ENCODE data around the gene SPN. TPM values are rescaled to one million over a fixed set of nuclear protein-coding genes. Genes with fewer than 3 reads are reported as not detected.

Gene SPN
- total RNA-seq, 5 donors from 2014 or later (not counting 1 experiment from before 2014, with no cell fraction given): 124 to 172 (median 161) TPM

- Histone ChIP-seq H3K4me1 (ENCODE audit: control insufficient read depth in 1 of 2, extremely low read depth in 1 of 2, insufficient read depth in 2 of 2, low read length in 2 of 2) (peaks cover 11 to 22% of the 10 kb centered on the region in 2 experiments), H3K9me3 (no peaks in the 10 kb centered on the region), H3K27ac (ENCODE audit: low read length) (no peak overlapping the region), H3K36me3 (ENCODE audit: control insufficient read depth in 2 of 2, extremely low read depth in 1 of 2, insufficient read depth in 1 of 2, low read length in 1 of 2) (no peaks in the 10 kb centered on the region), H3K4me3 (ENCODE audit: control insufficient read depth in 1 of 2, extremely low read depth in 1 of 2, low read length in 1 of 2) (no peak overlapping the region), H3K27me3 (replicated peaks in 1 of 2; ENCODE audit: control insufficient read depth in 2 of 2, extremely low read depth in 1 of 2, insufficient read depth in 2 of 2, low read length in 1 of 2) (no peaks in the 10 kb centered on the region)
- no peak for DNase-seq
- ChIA-PET CTCF (interaction anchor here in 1 of 2 donors (0.6 kb wide), 1 partner anchor 138 kb away, joined by 3 read pairs; no protein-coding TSS in a partner anchor), POLR2A (interaction anchor here (0.6 to 0.7 kb wide), 2 partner anchors 17 to 83 kb away, joined by 3 to 4 read pairs; no protein-coding TSS in a partner anchor)
- Mint-ChIP-seq H3K4me1 (peaks cover 15 to 22% (median 21%) of the 10 kb centered on the region in 3 donors), H3K27me3 (no peaks in the 10 kb centered on the region), H3K9me3 (no peaks in the 10 kb centered on the region), H3K36me3 (no peaks in the 10 kb centered on the region), H3K4me3 (no peak overlapping the region), H3K27ac (no peak overlapping the region)
- ATAC-seq (replicated peaks in 1 of 4): no peak
- 93% methylated on average over 15 of the region's 21 CpGs for WGBS (ENCODE audit: insufficient coverage)
These were observed 33.9 kb downstream of the SPN start for GRCh38 chr16:29696881-29697331.

DNA sequence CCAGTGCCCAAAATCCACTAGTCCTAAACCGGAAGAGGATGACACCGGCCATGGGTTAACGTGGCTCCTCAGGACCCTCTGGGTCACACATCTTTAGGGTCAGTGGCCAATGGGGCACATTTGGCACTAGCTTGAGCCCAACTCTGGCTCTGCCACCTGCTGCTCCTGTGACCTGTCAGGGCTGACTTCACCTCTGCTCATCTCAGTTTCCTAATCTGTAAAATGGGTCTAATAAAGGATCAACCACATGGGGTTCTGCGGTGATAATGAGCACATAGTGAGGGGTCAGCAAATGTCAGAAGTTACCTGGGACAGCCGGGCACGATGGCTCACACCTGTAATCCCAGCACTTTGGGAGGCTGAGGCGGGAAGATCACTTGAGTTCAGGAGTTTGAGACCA, 34.3 kb downstream of the SPN start:
- H3K4me1 ChIP-seq (ENCODE audit: control insufficient read depth in 1 of 2, extremely low read depth in 1 of 2, insufficient read depth in 2 of 2, low read length in 2 of 2): peaks cover 16 to 25% of the 10 kb centered on the region in 2 experiments
- no peaks in the 10 kb centered on the region for H3K27me3 Mint-ChIP-seq
- H3K27ac Mint-ChIP-seq: no peak overlapping the region
- H3K27me3 ChIP-seq (replicated peaks in 1 of 2; ENCODE audit: control insufficient read depth in 2 of 2, extremely low read depth in 1 of 2, insufficient read depth in 2 of 2, low read length in 1 of 2): no peaks in the 10 kb centered on the region
- H3K4me1 Mint-ChIP-seq: peaks cover 19 to 27% (median 25%) of the 10 kb centered on the region in 3 donors
- H3K27ac ChIP-seq (ENCODE audit: low read length): no peak overlapping the region
- 92% methylated on average over 2 of the region's 7 CpGs for WGBS (ENCODE audit: insufficient coverage)
- ChIA-PET CTCF (interaction anchor here in 1 of 2 donors (0.6 kb wide), 1 partner anchor 137 kb away, joined by 3 read pairs; no protein-coding TSS in a partner anchor), POLR2A (interaction anchor here in 1 of 2 donors (0.6 kb wide), 1 partner anchor 84 kb away, joined by 3 read pairs; no protein-coding TSS in a partner anchor)
- no peaks in the 10 kb centered on the region for H3K36me3 ChIP-seq (ENCODE audit: control insufficient read depth in 2 of 2, extremely low read depth in 1 of 2, insufficient read depth in 1 of 2, low read length in 1 of 2)
- no peaks in the 10 kb centered on the region for H3K36me3 Mint-ChIP-seq
- H3K4me3 Mint-ChIP-seq: no peak overlapping the region
- H3K9me3 ChIP-seq: no peaks in the 10 kb centered on the region
- DNase-seq: no peak
- no peaks in the 10 kb centered on the region for H3K9me3 Mint-ChIP-seq
- no peak for ATAC-seq (replicated peaks in 1 of 4)
- H3K4me3 ChIP-seq (ENCODE audit: control insufficient read depth in 1 of 2, extremely low read depth in 1 of 2, low read length in 1 of 2): no peak overlapping the region

- Mint-ChIP-seq H3K27ac (no peak overlapping the region), H3K4me3 (no peak overlapping the region), H3K36me3 (no peaks in the 10 kb centered on the region), H3K27me3 (no peaks in the 10 kb centered on the region), H3K4me1 (peaks cover 26 to 34% (median 31%) of the 10 kb centered on the region in 3 donors), H3K9me3 (no peaks in the 10 kb centered on the region)
- Histone ChIP-seq H3K4me1 (ENCODE audit: control insufficient read depth in 1 of 2, extremely low read depth in 1 of 2, insufficient read depth in 2 of 2, low read length in 2 of 2) (peaks cover 20 to 32% of the 10 kb centered on the region in 2 experiments), H3K27me3 (replicated peaks in 1 of 2; ENCODE audit: control insufficient read depth in 2 of 2, extremely low read depth in 1 of 2, insufficient read depth in 2 of 2, low read length in 1 of 2) (no peaks in the 10 kb centered on the region), H3K4me3 (ENCODE audit: control insufficient read depth in 1 of 2, extremely low read depth in 1 of 2, low read length in 1 of 2) (no peak overlapping the region), H3K36me3 (ENCODE audit: control insufficient read depth in 2 of 2, extremely low read depth in 1 of 2, insufficient read depth in 1 of 2, low read length in 1 of 2) (no peaks in the 10 kb centered on the region), H3K27ac (ENCODE audit: low read length) (no peak overlapping the region), H3K9me3 (no peaks in the 10 kb centered on the region)
- WGBS (ENCODE audit: insufficient coverage): no CpG with 5 or more reads among the region's 2 CpGs
- ATAC-seq (replicated peaks in 1 of 4) (no peak), DNase-seq (no peak)
- ChIA-PET POLR2A (interaction anchor here in 1 of 2 donors (0.6 kb wide), 1 partner anchor 91 kb away, joined by 4 read pairs; no protein-coding TSS in a partner anchor), CTCF (interaction anchor here in 1 of 2 donors (0.6 kb wide), 1 partner anchor 39 kb away, joined by 3 read pairs; no protein-coding TSS in a partner anchor)
These were observed 35.0 kb downstream of the SPN start for GRCh38 chr16:29698042-29698441.

- H3K27me3 Mint-ChIP-seq: no peaks in the 10 kb centered on the region
- Histone ChIP-seq H3K4me1 (ENCODE audit: control insufficient read depth in 1 of 2, extremely low read depth in 1 of 2, insufficient read depth in 2 of 2, low read length in 2 of 2) (peaks cover 24 to 38% of the 10 kb centered on the region in 2 experiments), H3K4me3 (ENCODE audit: control insufficient read depth in 1 of 2, extremely low read depth in 1 of 2, low read length in 1 of 2) (no peak overlapping the region), H3K27me3 (replicated peaks in 1 of 2; ENCODE audit: control insufficient read depth in 2 of 2, extremely low read depth in 1 of 2, insufficient read depth in 2 of 2, low read length in 1 of 2) (no peaks in the 10 kb centered on the region), H3K36me3 (ENCODE audit: control insufficient read depth in 2 of 2, extremely low read depth in 1 of 2, insufficient read depth in 1 of 2, low read length in 1 of 2) (no peaks in the 10 kb centered on the region), H3K9me3 (no peaks in the 10 kb centered on the region), H3K27ac (ENCODE audit: low read length) (no peak overlapping the region)
- POLR2A ChIA-PET: interaction anchor here in 1 of 2 donors (0.6 kb wide), 1 partner anchor 90 kb away, joined by 4 read pairs; no protein-coding TSS in a partner anchor
- no peak for ATAC-seq (replicated peaks in 1 of 4)
- CTCF ChIA-PET: interaction anchor here (0.5 to 4.3 kb wide), 9 partner anchors 11 to 178 kb away, joined by 3 to 66 read pairs (median 5); no protein-coding TSS in a partner anchor
- peak overlapping the region in 1 of 2 donors; percentile 49 for H3K27ac Mint-ChIP-seq
- no peaks in the 10 kb centered on the region for H3K9me3 Mint-ChIP-seq
- H3K4me1 Mint-ChIP-seq: peaks cover 30 to 38% (median 35%) of the 10 kb centered on the region in 3 donors
- no peaks in the 10 kb centered on the region for H3K36me3 Mint-ChIP-seq
- no peak for DNase-seq
- no peak overlapping the region for H3K4me3 Mint-ChIP-seq
- WGBS (ENCODE audit: insufficient coverage): 97% methylated on average over 13 of the region's 17 CpGs
These were observed 35.7 kb downstream of the SPN start for GRCh38 chr16:29698484-29699323.

DNA sequence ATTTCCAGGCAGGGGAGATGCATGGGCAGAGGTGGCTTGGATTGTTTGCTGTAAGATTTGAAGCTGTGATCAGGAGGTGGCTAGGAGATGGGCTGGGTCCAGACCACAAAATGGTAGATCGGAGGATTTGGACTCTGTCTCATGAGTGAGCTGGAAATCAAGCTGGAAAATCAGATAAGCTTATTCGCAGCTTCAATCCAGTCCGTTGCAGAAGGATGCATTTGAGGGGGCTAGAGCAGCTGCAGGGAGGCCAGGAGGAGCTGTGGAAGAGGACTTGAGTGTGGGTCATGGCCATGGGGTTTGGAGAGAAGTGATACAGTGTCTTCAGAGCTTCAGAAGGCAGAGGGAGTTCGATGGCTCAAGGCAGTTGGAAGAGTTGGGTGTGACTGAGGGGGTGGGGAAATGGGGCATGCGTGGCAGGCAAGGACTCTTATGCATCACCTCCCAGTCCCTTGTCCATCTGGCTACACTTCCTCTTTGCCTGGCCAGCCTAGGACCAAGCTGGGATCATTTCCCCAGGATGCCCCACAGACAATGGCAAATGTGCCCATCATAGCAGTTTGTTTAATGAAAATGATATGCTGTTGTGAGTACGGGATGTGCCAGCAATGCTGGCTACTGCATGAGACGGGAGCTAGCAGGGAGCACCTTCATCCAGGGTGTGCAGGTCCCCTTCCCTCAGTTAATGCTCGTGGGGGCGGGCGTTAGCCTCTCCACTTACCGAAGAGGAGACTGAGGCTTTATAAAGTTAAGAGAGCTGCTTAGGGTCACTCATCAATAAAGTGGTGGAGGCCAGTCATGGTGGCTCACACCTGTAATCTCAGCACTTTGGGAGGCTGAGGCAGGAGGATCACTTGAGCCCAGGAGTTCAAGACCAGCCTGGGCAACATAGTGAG, 36.5 kb downstream of the SPN start:
- ChIA-PET POLR2A (interaction anchor here in 1 of 2 donors (0.6 to 1.4 kb wide), 3 partner anchors 39 to 152 kb away, joined by 8 to 11 read pairs (median 9); no protein-coding TSS in a partner anchor), CTCF (interaction anchor here (0.5 to 4.3 kb wide), 28 partner anchors 11 to 1145 kb away, joined by 3 to 66 read pairs (median 4); partner anchors contain the start of genes C16orf54 (in 1 of the 2), KIF22 (in 1 of the 2), PAGR1 (in 1 of the 2) and TAOK2 (in 1 of the 2))
- ATAC-seq (replicated peaks in 1 of 4) (no peak), DNase-seq (no peak)
- H3K36me3 ChIP-seq (ENCODE audit: control insufficient read depth in 2 of 2, extremely low read depth in 1 of 2, insufficient read depth in 1 of 2, low read length in 1 of 2): no peaks in the 10 kb centered on the region
- Mint-ChIP-seq H3K4me1 (peaks cover 30 to 38% (median 37%) of the 10 kb centered on the region in 3 donors), H3K9me3 (no peaks in the 10 kb centered on the region), H3K27ac (peak overlapping the region in 1 of 2 donors; percentile 49), H3K36me3 (no peaks in the 10 kb centered on the region), H3K27me3 (no peaks in the 10 kb centered on the region), H3K4me3 (no peak overlapping the region)
- no peaks in the 10 kb centered on the region for H3K27me3 ChIP-seq (replicated peaks in 1 of 2; ENCODE audit: control insufficient read depth in 2 of 2, extremely low read depth in 1 of 2, insufficient read depth in 2 of 2, low read length in 1 of 2)
- no peak overlapping the region for H3K27ac ChIP-seq (ENCODE audit: low read length)
- H3K4me3 ChIP-seq (ENCODE audit: control insufficient read depth in 1 of 2, extremely low read depth in 1 of 2, low read length in 1 of 2): no peak overlapping the region
- 84% methylated on average over 8 of the region's 11 CpGs for WGBS (ENCODE audit: insufficient coverage)
- no peaks in the 10 kb centered on the region for H3K9me3 ChIP-seq
- H3K4me1 ChIP-seq (ENCODE audit: control insufficient read depth in 1 of 2, extremely low read depth in 1 of 2, insufficient read depth in 2 of 2, low read length in 2 of 2): peaks cover 24 to 45% of the 10 kb centered on the region in 2 experiments
